Measurements from ENCODE around the gene TRAF3IP1.
"Not testable (repeated sequence)": the region's sequence is repeated elsewhere in the genome, so short reads cannot be mapped to it uniquely, and the experiment has no call there.

Gene TRAF3IP1

GRCh38 chr2:238433941-238434845, 113.9 kb downstream of the TRAF3IP1 start:
- DNase-seq = no peak

- DNase-seq = no peak
These were observed 114.8 kb downstream of the TRAF3IP1 start for GRCh38 chr2:238434846-238435751.

- DNase-seq = no peak
These were observed 115.4 kb downstream of the TRAF3IP1 start for GRCh38 chr2:238435752-238436096.

GRCh38 chr2:238438856-238439849, 118.8 kb downstream of the TRAF3IP1 start:
- no peak for DNase-seq

GRCh38 chr2:238439917-238440316, 119.6 kb downstream of the TRAF3IP1 start:
- no peak for DNase-seq

- DNase-seq = no peak
These were observed 120.0 kb downstream of the TRAF3IP1 start for GRCh38 chr2:238440331-238440730.

GRCh38 chr2:238440767-238441166, 120.4 kb downstream of the TRAF3IP1 start:
- DNase-seq = no peak

- DNase-seq = no peak
These were observed 121.2 kb downstream of the TRAF3IP1 start for GRCh38 chr2:238441262-238442114.

GRCh38 chr2:238442257-238442656, 121.9 kb downstream of the TRAF3IP1 start:
- DNase-seq = not testable (repeated sequence)

GRCh38 chr2:238444242-238444641, 123.9 kb downstream of the TRAF3IP1 start:
- no peak for DNase-seq

- DNase-seq = no peak
These were observed 125.3 kb downstream of the TRAF3IP1 start for GRCh38 chr2:238445409-238446190.

- no peak for DNase-seq
These were observed 126.1 kb downstream of the TRAF3IP1 start for GRCh38 chr2:238446371-238446770.

GRCh38 chr2:238448031-238448955, 128.0 kb downstream of the TRAF3IP1 start:
- DNase-seq = no peak

- no peak for DNase-seq
These were observed 128.9 kb downstream of the TRAF3IP1 start for GRCh38 chr2:238449241-238449640.

GRCh38 chr2:238449909-238450417, 129.6 kb downstream of the TRAF3IP1 start:
- DNase-seq = no peak

GRCh38 chr2:238450440-238450861, 130.1 kb downstream of the TRAF3IP1 start:
- no peak for DNase-seq
